ENCODE results near the gene MARK3.
A peak's percentile ranks its signal among the peaks of the same experiment; 100 is the strongest.

Gene MARK3

GRCh38 chr14:103443111-103443510 lies 57.9 kb downstream of the MARK3 start:
- peak; percentile 84 for DNase-seq

- peak; percentile 31 for DNase-seq
These were observed 59.8 kb downstream of the MARK3 start for GRCh38 chr14:103444837-103445524.

GRCh38 chr14:103445806-103446205 lies 60.6 kb downstream of the MARK3 start:
- no peak for DNase-seq

GRCh38 chr14:103448097-103448496 lies 62.9 kb downstream of the MARK3 start:
- no peak for DNase-seq

- DNase-seq = peak; percentile 21
These were observed 64.5 kb downstream of the MARK3 start for GRCh38 chr14:103449634-103450161.

GRCh38 chr14:103450416-103450815 lies 65.2 kb downstream of the MARK3 start:
- DNase-seq = no peak

GRCh38 chr14:103451401-103451800 lies 66.2 kb downstream of the MARK3 start:
- DNase-seq = no peak

- DNase-seq = no peak
These were observed 68.6 kb downstream of the MARK3 start for GRCh38 chr14:103453791-103454190.

- DNase-seq = no peak
These were observed 71.1 kb downstream of the MARK3 start for GRCh38 chr14:103456167-103456835.

GRCh38 chr14:103460415-103460814 lies 75.2 kb downstream of the MARK3 start:
- no peak for DNase-seq

GRCh38 chr14:103463149-103463548 lies 77.9 kb downstream of the MARK3 start:
- peak; percentile 21 for DNase-seq

GRCh38 chr14:103463851-103464250 lies 78.6 kb downstream of the MARK3 start:
- no peak for DNase-seq

- DNase-seq = no peak
These were observed 87.7 kb downstream of the MARK3 start for GRCh38 chr14:103472939-103473338.

- no peak for DNase-seq
These were observed 89.7 kb downstream of the MARK3 start for GRCh38 chr14:103474893-103475292.

- DNase-seq = no peak
These were observed 90.8 kb downstream of the MARK3 start for GRCh38 chr14:103476065-103476464.

GRCh38 chr14:103476631-103477030 lies 91.4 kb downstream of the MARK3 start:
- no peak for DNase-seq

GRCh38 chr14:103480595-103480994 lies 95.4 kb downstream of the MARK3 start:
- DNase-seq = peak; percentile 84

GRCh38 chr14:103483600-103483999 lies 98.4 kb downstream of the MARK3 start:
- DNase-seq = no peak

GRCh38 chr14:103485504-103485903 lies 100.3 kb downstream of the MARK3 start:
- DNase-seq = no peak

- DNase-seq = no peak
These were observed 102.9 kb downstream of the MARK3 start for GRCh38 chr14:103488071-103488470.

- DNase-seq = no peak
These were observed 103.7 kb downstream of the MARK3 start for GRCh38 chr14:103488960-103489359.

- DNase-seq = no peak
These were observed 104.4 kb downstream of the MARK3 start for GRCh38 chr14:103489621-103490020.

GRCh38 chr14:103491691-103492090 lies 106.5 kb downstream of the MARK3 start:
- DNase-seq = no peak

- DNase-seq = no peak
These were observed 107.1 kb downstream of the MARK3 start for GRCh38 chr14:103492156-103492925.

Data from suppressor macrophage treated with lipopolysaccharide for 4 hours (primary cell).